ENCODE results near the gene DPH6.

DNA sequence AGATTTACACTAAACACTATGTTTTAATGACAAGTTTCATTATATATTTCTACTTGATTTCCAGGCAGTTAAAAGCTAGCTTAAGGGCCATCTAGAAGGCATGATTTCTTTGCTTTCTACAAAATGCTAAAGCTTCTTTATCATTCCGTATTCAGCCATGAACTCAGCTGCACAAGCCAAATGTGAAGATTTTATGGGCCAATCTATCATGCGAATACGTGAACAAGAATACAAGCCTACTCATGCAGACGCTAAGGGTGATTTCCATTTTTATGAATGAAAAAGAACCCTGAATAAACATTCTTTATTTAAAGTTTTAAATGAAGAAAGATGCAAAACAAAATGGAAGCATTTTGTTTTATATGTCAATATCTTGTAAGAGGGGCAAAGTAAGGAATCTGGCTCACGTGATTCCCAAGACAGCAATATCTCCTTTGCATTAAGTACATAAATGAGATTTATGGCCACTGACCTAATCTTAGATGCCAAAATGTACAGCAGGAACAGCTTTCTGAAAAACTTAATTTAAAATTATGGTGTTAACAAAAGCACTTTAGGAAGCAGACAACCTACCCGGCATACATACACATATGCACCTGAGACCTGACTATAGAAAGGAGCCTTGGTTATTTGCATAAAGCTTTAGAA, 215.8 kb downstream of the DPH6 start:
- TF ChIP-seq, protein P1, sequence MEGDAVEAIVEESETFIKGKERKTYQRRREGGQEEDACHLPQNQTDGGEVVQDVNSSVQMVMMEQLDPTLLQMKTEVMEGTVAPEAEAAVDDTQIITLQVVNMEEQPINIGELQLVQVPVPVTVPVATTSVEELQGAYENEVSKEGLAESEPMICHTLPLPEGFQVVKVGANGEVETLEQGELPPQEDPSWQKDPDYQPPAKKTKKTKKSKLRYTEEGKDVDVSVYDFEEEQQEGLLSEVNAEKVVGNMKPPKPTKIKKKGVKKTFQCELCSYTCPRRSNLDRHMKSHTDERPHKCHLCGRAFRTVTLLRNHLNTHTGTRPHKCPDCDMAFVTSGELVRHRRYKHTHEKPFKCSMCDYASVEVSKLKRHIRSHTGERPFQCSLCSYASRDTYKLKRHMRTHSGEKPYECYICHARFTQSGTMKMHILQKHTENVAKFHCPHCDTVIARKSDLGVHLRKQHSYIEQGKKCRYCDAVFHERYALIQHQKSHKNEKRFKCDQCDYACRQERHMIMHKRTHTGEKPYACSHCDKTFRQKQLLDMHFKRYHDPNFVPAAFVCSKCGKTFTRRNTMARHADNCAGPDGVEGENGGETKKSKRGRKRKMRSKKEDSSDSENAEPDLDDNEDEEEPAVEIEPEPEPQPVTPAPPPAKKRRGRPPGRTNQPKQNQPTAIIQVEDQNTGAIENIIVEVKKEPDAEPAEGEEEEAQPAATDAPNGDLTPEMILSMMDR (IDR thresholded peaks at IDR 0.05) = no peak
- TF ChIP-seq POLR2A (IDR thresholded peaks at IDR 0.05) = no peak

Data from Peyer's patch (tissue), 4 donors.